GM18858 (cell line): ENCODE data around the gene SNX27.

Experiments
- ATAC-seq: cut with Tn5 transposase; IDR thresholded peaks from one replicate; pipeline ENCODE4 v1.9.1; 2021; ENCODE audit not compliant: unreplicated experiment

SNX27 gene

GRCh38 chr1:151703813-151704212 lies 92.0 kb downstream of the SNX27 start:
- no peak for ATAC-seq

GRCh38 chr1:151704246-151704645 lies 92.4 kb downstream of the SNX27 start:
- no peak for ATAC-seq

- no peak for ATAC-seq
These were observed 93.3 kb downstream of the SNX27 start for GRCh38 chr1:151705146-151705545.

GRCh38 chr1:151705753-151706463 lies 94.1 kb downstream of the SNX27 start:
- ATAC-seq: no peak

- no peak for ATAC-seq
These were observed 94.9 kb downstream of the SNX27 start for GRCh38 chr1:151706464-151707415.

GRCh38 chr1:151707541-151708065 lies 95.8 kb downstream of the SNX27 start:
- no peak for ATAC-seq

GRCh38 chr1:151708891-151709290 lies 97.0 kb downstream of the SNX27 start:
- no peak for ATAC-seq

- no peak for ATAC-seq
These were observed 98.5 kb downstream of the SNX27 start for GRCh38 chr1:151710187-151710840.

GRCh38 chr1:151711044-151711800 lies 99.4 kb downstream of the SNX27 start:
- ATAC-seq: no peak

- ATAC-seq: no peak
These were observed 100.1 kb downstream of the SNX27 start for GRCh38 chr1:151711951-151712350.

- ATAC-seq: no peak
These were observed 101.2 kb downstream of the SNX27 start for GRCh38 chr1:151713044-151713443.

GRCh38 chr1:151713874-151714273 lies 102.0 kb downstream of the SNX27 start:
- ATAC-seq: no peak

GRCh38 chr1:151714820-151715725 lies 103.2 kb downstream of the SNX27 start:
- no peak for ATAC-seq

GRCh38 chr1:151715726-151716404 lies 104.0 kb downstream of the SNX27 start:
- no peak for ATAC-seq

- no peak for ATAC-seq
These were observed 104.5 kb downstream of the SNX27 start for GRCh38 chr1:151716405-151716762.

GRCh38 chr1:151716771-151717631 lies 105.2 kb downstream of the SNX27 start, which contains the start of gene CELF3:
Gene CELF3, minus strand, starts transcription at chr1:151716803. Its CDS starts 783 bp downstream, at chr1:151716020.
- no peak for ATAC-seq

- no peak for ATAC-seq
These were observed 106.2 kb downstream of the SNX27 start for GRCh38 chr1:151718011-151718431.

- ATAC-seq: no peak
These were observed 106.8 kb downstream of the SNX27 start for GRCh38 chr1:151718666-151719065.
